Prostate gland (tissue), 2 donors: Measurements from ENCODE around the gene FAM151B.
"Not testable (repeated sequence)": the region's sequence is repeated elsewhere in the genome, so short reads cannot be mapped to it uniquely, and the experiment has no call there.

Experiments used
- CTCF ChIP-seq, 4 experiments: fragments of 200-600 bp in 2 of 4; fragments of 450-650 bp in 2 of 4; sonication (generic) in 2 of 4; IDR thresholded peaks; 1 replicate in 3 of 4; 2 replicates in 1 of 4; pipeline ENCODE4 v1.5.1; 2016 to 2019; ENCODE audit warnings: antibody characterized with exemption in 4 of 4, mild to moderate bottlenecking in 2 of 4, moderate library complexity in 2 of 4
- POLR2A ChIP-seq: fragments of 450-650 bp; IDR thresholded peaks from one replicate; pipeline ENCODE4 v1.6.1; 2016; ENCODE audit warnings: antibody characterized with exemption, mild to moderate bottlenecking
- POLR2AphosphoS5 ChIP-seq: sonication (generic); formaldehyde crosslinking; IDR thresholded peaks from one replicate; pipeline ENCODE4 v1.6.1; 2017; ENCODE audit warnings: antibody characterized with exemption

DNA sequence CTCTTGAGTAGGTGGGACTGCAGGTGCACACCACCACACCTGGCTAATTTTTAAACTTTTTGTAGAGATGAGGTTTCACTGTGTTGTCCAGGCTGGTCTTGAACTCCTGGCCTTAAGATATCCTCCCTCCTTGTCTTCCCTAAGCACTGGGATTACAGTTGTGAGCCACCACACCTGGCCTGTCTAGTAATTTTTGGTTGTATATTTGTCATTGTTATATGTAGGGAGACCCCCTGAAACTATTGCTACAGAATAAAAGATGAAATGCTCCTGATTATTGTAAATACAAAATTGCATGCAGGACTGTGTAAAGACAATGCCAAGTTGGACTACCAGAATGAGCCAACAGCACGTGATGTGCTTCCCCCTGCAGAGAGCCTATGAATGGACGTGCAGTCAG, 17.3 kb upstream of the FAM151B start:
- not testable (repeated sequence) for TF ChIP-seq CTCF (IDR thresholded peaks at IDR 0.05); POLR2AphosphoS5; POLR2A
